A549 (cell line): ENCODE data around the gene MCTS1. TPM values are rescaled to one million over a fixed set of nuclear protein-coding genes. Genes with fewer than 3 reads are reported as not detected.

Experiments used
- ATAC-seq, 2 experiments: fragments of 200-7000 bp in 1 of 2; fragments of >200 bp in 1 of 2; cut with Nextera tagmentation in 1 of 2; cut with Tn5 transposase in 1 of 2; 3 replicates each; pipeline versions ENCODE4 v1.8.0 to v1.9.1; 2018 to 2020; ENCODE audit warnings: mild to moderate bottlenecking in 1 of 2, moderate library complexity in 1 of 2
- CTCF ChIA-PET: fragments of 300-600 bp; sonication (Branson Sonifier 250); formaldehyde crosslinking; extraction: SDS; loops from one replicate; lab custom pipeline; 2021; ENCODE audit warnings: antibody characterized with exemption, inconsistent platforms; lab: Yijun Ruan, JAX
- POLR2A ChIA-PET: fragments of 350-600 bp; formaldehyde crosslinking; extraction: SDS; loops from one replicate; lab custom pipeline; 2021; ENCODE audit warnings: antibody characterized with exemption, inconsistent platforms; lab: Yijun Ruan, JAX
- DNase-seq, 2 experiments: peaks; one replicate each; pipeline versions ENCODE4 v3.0.0 to v3.0.0-alpha.2; 2011 to 2016; ENCODE audit warnings: low read depth in 1 of 2, low spot score in 1 of 2
- FAIRE-seq: peaks from 2 replicates; lab custom pipeline; 2011; peaks lifted over from hg19 to GRCh38; lab: Jason Lieb, UNC
- H3K27ac ChIP-seq, 2 experiments: fragments of >200 bp; sonication (Bioruptor Twin); formaldehyde crosslinking; 3 replicates each; pipeline ENCODE4 v1.5.1; 2016 to 2017
- H3K4me1 ChIP-seq: fragments of >200 bp; sonication (Bioruptor Twin); formaldehyde crosslinking; 3 replicates; pipeline ENCODE4 v1.6.1; 2016
- H3K4me2 ChIP-seq: fragments of >200 bp; sonication (Bioruptor Twin); formaldehyde crosslinking; 3 replicates; pipeline ENCODE4 v1.6.1; 2016
- H3K4me3 ChIP-seq: fragments of >200 bp; sonication (Bioruptor Twin); formaldehyde crosslinking; 3 replicates; pipeline ENCODE4 v1.5.1; 2016
- H3K9me3 ChIP-seq: fragments of >200 bp; sonication (Bioruptor Twin); formaldehyde crosslinking; 3 replicates; pipeline ENCODE4 v1.6.1; 2016
- CEBPB ChIP-seq, 2 experiments: fragments of >200 bp in 1 of 2; sonication (Bioruptor Twin) in 1 of 2; formaldehyde crosslinking in 1 of 2; IDR thresholded peaks; 2 replicates each; pipeline ENCODE4 v1.6.1; 2012 to 2016
- EHF ChIP-seq: fragments of 250-450 bp; sonication (Bioruptor Pico); IDR thresholded peaks from 2 replicates; pipeline ENCODE4 v1.5.0; 2020; ENCODE audit warnings: mild to moderate bottlenecking
- EP300 ChIP-seq, 2 experiments: fragments of >200 bp; sonication (Bioruptor Twin); formaldehyde crosslinking; IDR thresholded peaks; 2 replicates in 1 of 2; 3 replicates in 1 of 2; pipeline ENCODE4 v1.6.1; 2016 to 2017
- FOSB ChIP-seq: fragments of 250-450 bp; sonication (Bioruptor Pico); IDR thresholded peaks from 2 replicates; pipeline ENCODE4 v1.5.0; 2020; ENCODE audit warnings: mild to moderate bottlenecking, moderate library complexity
- HDAC2 ChIP-seq: fragments of 200-600 bp; sonication (generic); IDR thresholded peaks from 2 replicates; pipeline ENCODE4 v1.6.1; 2016
- HOXA7 ChIP-seq: fragments of 250-450 bp; sonication (Bioruptor Pico); IDR thresholded peaks from 2 replicates; pipeline ENCODE4 v1.5.0; 2020; ENCODE audit warnings: mild to moderate bottlenecking, moderate library complexity
- HOXB13 ChIP-seq: fragments of 250-450 bp; sonication (Bioruptor Pico); IDR thresholded peaks from 2 replicates; pipeline ENCODE4 v1.5.0; 2020; ENCODE audit warnings: low read depth, mild to moderate bottlenecking, moderate library complexity
- HOXB5 ChIP-seq: fragments of 250-450 bp; sonication (Bioruptor Pico); IDR thresholded peaks from 2 replicates; pipeline ENCODE4 v1.5.0; 2020; ENCODE audit warnings: mild to moderate bottlenecking, moderate library complexity
- JUN ChIP-seq, 2 experiments: fragments of >200 bp; sonication (Bioruptor Twin); formaldehyde crosslinking; IDR thresholded peaks; 2 replicates in 1 of 2; 3 replicates in 1 of 2; pipeline ENCODE4 v1.6.1; 2016 to 2017
- JUNB ChIP-seq: fragments of >200 bp; sonication (Bioruptor Twin); formaldehyde crosslinking; IDR thresholded peaks from 2 replicates; pipeline ENCODE4 v1.6.1; 2016
- MAFK ChIP-seq: fragments of 450-650 bp; IDR thresholded peaks from 2 replicates; pipeline ENCODE4 v1.6.1; 2014; ENCODE audit not compliant: partially characterized antibody
- NFE2L2 ChIP-seq: fragments of 150-350 bp; conservative IDR thresholded peaks from 2 replicates; pipeline ENCODE4 v1.6.1; 2014; ENCODE audit warnings: low read length
- NPAS2 ChIP-seq: fragments of 250-450 bp; sonication (Bioruptor Pico); IDR thresholded peaks from 2 replicates; pipeline ENCODE4 v1.8.0; 2022; ENCODE audit warnings: mild to moderate bottlenecking, moderate library complexity, borderline replicate concordance
- NR3C1 ChIP-seq: fragments of >200 bp; sonication (Bioruptor Twin); formaldehyde crosslinking; IDR thresholded peaks from 3 replicates; pipeline ENCODE4 v1.6.1; 2017
- PBX3 ChIP-seq: IDR thresholded peaks from 2 replicates; pipeline ENCODE4 v1.6.1; 2012
- POLR2A ChIP-seq: IDR thresholded peaks from 2 replicates; pipeline ENCODE4 v1.6.1; 2012; ENCODE audit warnings: mild to moderate bottlenecking, low read length
- POLR2AphosphoS2 ChIP-seq: conservative IDR thresholded peaks from 2 replicates; pipeline ENCODE4 v1.6.1; 2012; ENCODE audit warnings: low read length, improper control_type of control experiment, inconsistent platforms
- RARB ChIP-seq: fragments of 250-450 bp; sonication (Bioruptor Pico); IDR thresholded peaks from 2 replicates; pipeline ENCODE4 v1.8.0; 2021; ENCODE audit warnings: mild to moderate bottlenecking, moderate library complexity
- RFX5 ChIP-seq: fragments of 450-650 bp; IDR thresholded peaks from 2 replicates; pipeline ENCODE4 v1.7.1; 2014; ENCODE audit warnings: antibody characterized with exemption, mild to moderate bottlenecking, moderate library complexity
- RNF2 ChIP-seq: fragments of 200-600 bp; sonication (generic); IDR thresholded peaks from 2 replicates; pipeline ENCODE4 v1.6.1; 2016; ENCODE audit warnings: low read depth, mild to moderate bottlenecking, antibody characterized with exemption, moderate library complexity, borderline replicate concordance
- TFCP2L1 ChIP-seq: fragments of 250-450 bp; sonication (Bioruptor Pico); IDR thresholded peaks from 2 replicates; pipeline ENCODE4 v1.5.0; 2021; ENCODE audit warnings: mild to moderate bottlenecking
- ZC3H11A ChIP-seq: fragments of 450-650 bp; IDR thresholded peaks from 2 replicates; pipeline ENCODE4 v1.6.1; 2014; ENCODE audit warnings: antibody characterized with exemption, mild to moderate bottlenecking
- WGBS: methylation state at CpG from one replicate; pipeline ENCODE4 v1.1.6; 2017; ENCODE audit errors: missing lambda C conversion rate; 5-methylcytosine and 5-hydroxymethylcytosine counted together
- polyA plus RNA-seq, 4 experiments: library from polyadenylated mRNA; depleted of rRNA in 3 of 4; stranded (reverse); fragments of >200 nt; fragmentation: RNase III in 1 of 4; extraction: RNeasy Plus Mini Kit Qiagen cat#74134 plus additional on column Dnase treatment in 1 of 4; gene quantifications; 2 replicates in 3 of 4; 3 replicates in 1 of 4; pipeline ENCODE4 v1.2.3, GENCODE V29; 2011 to 2017
- TF ChIP-seq, protein P1 (sequence below): fragments of 250-450 bp; sonication (Bioruptor Pico); IDR thresholded peaks from 2 replicates; pipeline ENCODE4 v1.5.0; 2020; ENCODE audit warnings: low read depth, mild to moderate bottlenecking, moderate library complexity
- TF ChIP-seq, protein P2 (sequence below): fragments of >200 bp; sonication (Bioruptor Twin); formaldehyde crosslinking; IDR thresholded peaks from 3 replicates; pipeline ENCODE4 v1.6.1; 2016
- TF ChIP-seq, protein P3 (sequence below): fragments of 450-650 bp; IDR thresholded peaks from 2 replicates; pipeline ENCODE4 v1.6.1; 2014; ENCODE audit warnings: antibody characterized with exemption

MCTS1 gene
- polyA plus RNA-seq, 2 of the 4 experiments (the other 2 are of a cell fraction): 94.5 to 163 TPM

GRCh38 chrX:120629667-120630537 is 26.0 kb downstream of the MCTS1 start, which contains the start of gene C1GALT1C1 (continued):
- TF ChIP-seq PBX3 (no peak), EP300 (IDR thresholded peaks at IDR 0.05) (no peak), HOXB5 (CRISPR knock-in tag) (no peak), POLR2AphosphoS2 (no peak), NPAS2 (no peak), CEBPB (IDR thresholded peaks at IDR 0.05) (no peak), POLR2A (peak; percentile 74), FOSB (CRISPR knock-in tag) (no peak), NFE2L2 (no peak), EHF (no peak), JUNB (no peak), JUN (IDR thresholded peaks at IDR 0.05) (peak; percentile 67 to 81), RFX5 (no peak), TFCP2L1 (no peak), HOXB13 (CRISPR knock-in tag) (no peak), RARB (CRISPR knock-in tag) (no peak), NR3C1 (no peak), ZC3H11A (no peak), HDAC2 (no peak; the same call in 1 of the 2 replicates), HOXA7 (CRISPR knock-in tag) (no peak), RNF2 (no peak)
- TF ChIP-seq, protein P1, sequence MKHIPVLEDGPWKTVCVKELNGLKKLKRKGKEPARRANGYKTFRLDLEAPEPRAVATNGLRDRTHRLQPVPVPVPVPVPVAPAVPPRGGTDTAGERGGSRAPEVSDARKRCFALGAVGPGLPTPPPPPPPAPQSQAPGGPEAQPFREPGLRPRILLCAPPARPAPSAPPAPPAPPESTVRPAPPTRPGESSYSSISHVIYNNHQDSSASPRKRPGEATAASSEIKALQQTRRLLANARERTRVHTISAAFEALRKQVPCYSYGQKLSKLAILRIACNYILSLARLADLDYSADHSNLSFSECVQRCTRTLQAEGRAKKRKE (CRISPR knock-in tag): no peak
- TF ChIP-seq, protein P2, sequence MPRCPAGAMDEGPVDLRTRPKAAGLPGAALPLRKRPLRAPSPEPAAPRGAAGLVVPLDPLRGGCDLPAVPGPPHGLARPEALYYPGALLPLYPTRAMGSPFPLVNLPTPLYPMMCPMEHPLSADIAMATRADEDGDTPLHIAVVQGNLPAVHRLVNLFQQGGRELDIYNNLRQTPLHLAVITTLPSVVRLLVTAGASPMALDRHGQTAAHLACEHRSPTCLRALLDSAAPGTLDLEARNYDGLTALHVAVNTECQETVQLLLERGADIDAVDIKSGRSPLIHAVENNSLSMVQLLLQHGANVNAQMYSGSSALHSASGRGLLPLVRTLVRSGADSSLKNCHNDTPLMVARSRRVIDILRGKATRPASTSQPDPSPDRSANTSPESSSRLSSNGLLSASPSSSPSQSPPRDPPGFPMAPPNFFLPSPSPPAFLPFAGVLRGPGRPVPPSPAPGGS: 0 out of 3 replicates have a peak, but pooled peaks have one; percentile 11
- TF ChIP-seq, protein P3, sequence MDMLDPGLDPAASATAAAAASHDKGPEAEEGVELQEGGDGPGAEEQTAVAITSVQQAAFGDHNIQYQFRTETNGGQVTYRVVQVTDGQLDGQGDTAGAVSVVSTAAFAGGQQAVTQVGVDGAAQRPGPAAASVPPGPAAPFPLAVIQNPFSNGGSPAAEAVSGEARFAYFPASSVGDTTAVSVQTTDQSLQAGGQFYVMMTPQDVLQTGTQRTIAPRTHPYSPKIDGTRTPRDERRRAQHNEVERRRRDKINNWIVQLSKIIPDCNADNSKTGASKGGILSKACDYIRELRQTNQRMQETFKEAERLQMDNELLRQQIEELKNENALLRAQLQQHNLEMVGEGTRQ: no peak
- TF ChIP-seq, all 56 proteins: peak for 8

- Histone ChIP-seq H3K4me2 (no peak overlapping the region), H3K4me1 (peaks cover 6% of the 10 kb centered on the region; the same call in 1 of the 3 replicates), H3K9me3 (no peaks in the 10 kb centered on the region), H3K4me3 (no peak overlapping the region), H3K27ac (no peak overlapping the region)
- no peak for ATAC-seq
- TF ChIP-seq POLR2A (no peak), MAFK (peak; percentile 82)
- no peak for DNase-seq
- no peak for FAIRE-seq
- CTCF ChIA-PET: no interaction called here
- 81% methylated on average over 4 of the region's 4 CpGs for WGBS
- POLR2A ChIA-PET: no interaction called here
These were observed 34.7 kb downstream of the MCTS1 start for GRCh38 chrX:120638619-120639018.
